Peyer's patch (tissue), 4 donors: ENCODE data around the gene FCER2. TPM values are rescaled to one million over a fixed set of nuclear protein-coding genes. Genes with fewer than 3 reads are reported as not detected.

Experiments
- DNase-seq, 3 donors: peaks; one replicate each; pipeline ENCODE4 v3.0.0-alpha.2; 2017 to 2019
- H3K27ac ChIP-seq, 4 donors: fragments of 200-600 bp; sonication (generic); one replicate each; pipeline ENCODE4 v1.5.1; 2016 to 2019
- H3K27me3 ChIP-seq, 2 donors: fragments of 200-600 bp; sonication (generic); one replicate each; pipeline ENCODE4 v1.5.1; 2019
- H3K36me3 ChIP-seq, 3 donors: fragments of 200-600 bp; sonication (generic); one replicate each; pipeline ENCODE4 v1.5.1; 2016 to 2019
- H3K4me1 ChIP-seq, 4 donors: fragments of 200-600 bp; sonication (generic); one replicate each; pipeline ENCODE4 v1.5.1; 2016 to 2019
- H3K4me3 ChIP-seq, 4 donors: fragments of 200-600 bp; sonication (generic); 1 replicate in 3 of 4; 2 replicates in 1 of 4; pipeline ENCODE4 v1.5.1; 2016 to 2019; ENCODE audit warnings: mild to moderate bottlenecking in 1 of 4
- H3K9me3 ChIP-seq, 4 donors: fragments of 200-600 bp; sonication (generic); one replicate each; pipeline ENCODE4 v1.5.1; 2016 to 2019; ENCODE audit warnings: mild to moderate bottlenecking in 1 of 4
- POLR2A ChIP-seq, 2 donors: fragments of 450-650 bp; IDR thresholded peaks; one replicate each; pipeline ENCODE4 v1.5.1; 2017; ENCODE audit warnings: antibody characterized with exemption in 2 of 2, mild to moderate bottlenecking in 2 of 2, moderate library complexity in 2 of 2
- total RNA-seq, 4 donors: library from RNA; depleted of rRNA; stranded (reverse); fragments of >200 nt; gene quantifications; one replicate each; pipeline ENCODE4 v1.1.0, GENCODE V29; 2016
- TF ChIP-seq, protein P1 (sequence below), 6 experiments: fragments of 450-650 bp in 4 of 6; fragments of 200-600 bp in 2 of 6; sonication (generic) in 1 of 6; IDR thresholded peaks; one replicate each; pipeline ENCODE4 v1.5.1; 2017 to 2019; ENCODE audit warnings: antibody characterized with exemption in 6 of 6, mild to moderate bottlenecking in 3 of 6, moderate library complexity in 1 of 6

The FCER2 gene
- total RNA-seq, 4 donors from 2014 or later, result 2.0 to 10.7 TPM; not detected in 2

DNA sequence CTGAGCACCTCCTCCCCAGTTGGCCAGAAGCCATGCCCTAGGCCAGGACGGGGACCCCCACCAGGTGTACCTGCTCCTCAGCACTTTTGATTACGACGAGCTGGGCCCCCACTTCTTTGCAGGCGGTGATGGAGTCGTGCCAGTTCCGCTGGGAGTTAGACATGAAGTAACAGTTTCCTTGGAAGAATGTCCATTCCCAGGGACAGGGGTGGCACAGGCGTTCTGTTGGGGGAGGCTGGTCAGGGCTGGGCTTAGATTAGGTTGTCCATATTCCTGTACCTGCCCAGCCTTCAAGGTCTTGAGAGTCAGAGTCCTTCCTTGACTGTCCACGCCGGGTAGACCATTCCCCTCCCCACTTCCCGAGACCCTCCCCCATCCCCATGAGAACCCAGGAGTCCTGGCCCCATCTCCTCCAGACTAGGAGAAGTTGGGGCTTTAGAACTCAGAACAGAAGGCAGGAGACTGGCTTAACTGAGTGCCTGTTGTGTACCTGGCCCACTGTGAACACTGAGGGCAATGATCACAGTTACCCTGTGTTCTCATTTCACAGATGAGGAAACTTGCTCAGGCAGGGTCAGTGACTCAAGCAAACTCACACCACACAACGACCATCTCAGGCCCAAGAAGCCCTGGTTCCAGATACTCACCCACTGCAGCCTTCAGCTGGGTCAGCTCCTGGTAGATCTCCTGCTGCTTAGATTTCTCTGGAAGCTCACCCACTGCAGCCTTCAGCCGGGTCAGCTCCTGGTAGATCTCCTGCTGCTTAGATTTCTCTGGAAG, 43.1 kb upstream of the FCER2 start:
- no peak overlapping the region for H3K27ac ChIP-seq

DNA sequence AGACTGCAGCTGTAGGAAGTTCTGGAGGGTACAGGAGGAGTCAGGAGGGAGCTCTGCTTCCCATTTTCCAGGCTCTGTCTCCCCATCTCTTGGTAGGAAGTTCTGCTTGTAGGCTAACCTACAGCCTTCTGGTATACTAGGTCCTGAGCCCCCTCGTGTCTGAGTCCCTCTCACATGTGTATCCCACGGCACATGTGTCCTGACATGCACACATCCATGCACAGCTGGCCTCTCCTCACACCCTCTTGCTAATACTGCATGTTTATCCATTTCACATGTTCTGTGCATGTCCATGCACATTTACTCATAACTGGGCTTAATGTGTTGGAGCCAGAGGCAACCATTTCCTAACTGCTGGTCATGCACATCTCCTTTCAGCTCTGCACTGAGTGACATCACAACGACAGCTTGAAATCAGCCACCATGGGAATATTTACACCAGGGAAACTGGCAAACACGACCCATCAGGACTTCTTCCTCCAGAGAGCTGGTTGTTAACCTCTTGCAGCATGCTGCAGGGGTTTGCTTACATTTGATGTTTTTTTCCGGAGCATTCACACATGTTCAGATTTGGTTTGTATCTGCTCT, 42.4 kb upstream of the FCER2 start:
- no peak for DNase-seq
- Histone ChIP-seq H3K27ac (no peak overlapping the region), H3K9me3 (no peaks in the 10 kb centered on the region), H3K4me3 (no peak overlapping the region), H3K4me1 (no peaks in the 10 kb centered on the region), H3K36me3 (no peaks in the 10 kb centered on the region), H3K27me3 (no peaks in the 10 kb centered on the region)
- TF ChIP-seq, protein P1, sequence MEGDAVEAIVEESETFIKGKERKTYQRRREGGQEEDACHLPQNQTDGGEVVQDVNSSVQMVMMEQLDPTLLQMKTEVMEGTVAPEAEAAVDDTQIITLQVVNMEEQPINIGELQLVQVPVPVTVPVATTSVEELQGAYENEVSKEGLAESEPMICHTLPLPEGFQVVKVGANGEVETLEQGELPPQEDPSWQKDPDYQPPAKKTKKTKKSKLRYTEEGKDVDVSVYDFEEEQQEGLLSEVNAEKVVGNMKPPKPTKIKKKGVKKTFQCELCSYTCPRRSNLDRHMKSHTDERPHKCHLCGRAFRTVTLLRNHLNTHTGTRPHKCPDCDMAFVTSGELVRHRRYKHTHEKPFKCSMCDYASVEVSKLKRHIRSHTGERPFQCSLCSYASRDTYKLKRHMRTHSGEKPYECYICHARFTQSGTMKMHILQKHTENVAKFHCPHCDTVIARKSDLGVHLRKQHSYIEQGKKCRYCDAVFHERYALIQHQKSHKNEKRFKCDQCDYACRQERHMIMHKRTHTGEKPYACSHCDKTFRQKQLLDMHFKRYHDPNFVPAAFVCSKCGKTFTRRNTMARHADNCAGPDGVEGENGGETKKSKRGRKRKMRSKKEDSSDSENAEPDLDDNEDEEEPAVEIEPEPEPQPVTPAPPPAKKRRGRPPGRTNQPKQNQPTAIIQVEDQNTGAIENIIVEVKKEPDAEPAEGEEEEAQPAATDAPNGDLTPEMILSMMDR (IDR thresholded peaks at IDR 0.05), result no peak
- TF ChIP-seq POLR2A (IDR thresholded peaks at IDR 0.05), result no peak

More for the DNA sequence above, 43.1 kb upstream of the FCER2 start:
- H3K27me3 ChIP-seq, result no peaks in the 10 kb centered on the region
- no peaks in the 10 kb centered on the region for H3K4me1 ChIP-seq
- TF ChIP-seq, protein P1 (IDR thresholded peaks at IDR 0.05), result no peak
- no peak for TF ChIP-seq POLR2A (IDR thresholded peaks at IDR 0.05)
- no peaks in the 10 kb centered on the region for H3K36me3 ChIP-seq
- DNase-seq, result no peak
- H3K9me3 ChIP-seq, result no peaks in the 10 kb centered on the region
- H3K4me3 ChIP-seq, result no peak overlapping the region

DNA sequence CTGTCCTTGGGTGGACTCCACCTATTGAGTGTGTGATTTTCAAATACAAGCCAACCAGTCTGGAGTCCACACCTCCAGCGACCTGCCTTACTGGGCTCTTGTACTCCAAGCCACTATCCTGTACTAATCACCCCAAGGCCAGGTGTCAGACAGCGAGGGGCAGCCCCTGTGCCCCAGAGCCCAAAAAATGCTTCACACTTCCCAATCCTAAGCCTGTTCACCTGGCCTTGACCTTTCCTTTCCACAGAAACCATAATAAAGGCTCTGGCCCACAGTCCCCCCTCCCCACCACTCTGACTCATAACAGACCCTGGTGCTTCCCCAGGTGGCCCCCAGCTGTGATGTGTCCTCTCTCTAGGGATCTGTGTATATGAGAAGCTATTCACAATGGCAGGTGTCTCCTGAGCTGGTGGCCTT, 41.5 kb upstream of the FCER2 start:
- H3K4me1 ChIP-seq, result no peaks in the 10 kb centered on the region
- H3K27me3 ChIP-seq, result no peaks in the 10 kb centered on the region
- no peaks in the 10 kb centered on the region for H3K36me3 ChIP-seq
- H3K27ac ChIP-seq, result no peak overlapping the region
- no peak overlapping the region for H3K4me3 ChIP-seq
- TF ChIP-seq, protein P1 (IDR thresholded peaks at IDR 0.05), result no peak
- no peak for TF ChIP-seq POLR2A (IDR thresholded peaks at IDR 0.05)
- no peaks in the 10 kb centered on the region for H3K9me3 ChIP-seq
- no peak for DNase-seq

DNA sequence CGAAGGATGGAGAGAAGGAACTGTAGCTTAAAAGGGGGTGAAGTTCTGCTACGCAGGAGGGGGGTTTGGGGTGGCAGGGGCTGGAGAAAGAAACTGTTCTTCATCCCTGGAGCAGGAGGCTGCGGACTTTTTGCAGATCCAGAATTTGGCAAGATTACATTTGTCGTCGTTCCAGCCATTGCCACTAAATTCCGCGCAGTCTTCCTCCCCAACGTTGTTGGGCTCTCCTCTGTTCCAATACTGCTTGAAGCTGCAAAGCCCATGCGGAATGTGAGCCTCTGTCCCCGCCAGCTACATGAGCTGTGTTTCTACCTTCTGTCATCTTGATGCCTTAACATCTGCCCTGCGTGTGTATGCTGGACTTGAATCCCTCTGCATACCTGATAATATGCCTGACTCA, 41.1 kb upstream of the FCER2 start:
- Histone ChIP-seq H3K9me3 (no peaks in the 10 kb centered on the region), H3K27me3 (no peaks in the 10 kb centered on the region), H3K4me1 (no peaks in the 10 kb centered on the region), H3K4me3 (no peak overlapping the region), H3K36me3 (no peaks in the 10 kb centered on the region), H3K27ac (no peak overlapping the region)
- DNase-seq, result no peak
- no peak for TF ChIP-seq POLR2A (IDR thresholded peaks at IDR 0.05)
- TF ChIP-seq, protein P1 (IDR thresholded peaks at IDR 0.05), result no peak

- Histone ChIP-seq H3K36me3 (no peaks in the 10 kb centered on the region), H3K9me3 (no peaks in the 10 kb centered on the region), H3K27ac (no peak overlapping the region), H3K4me1 (no peaks in the 10 kb centered on the region), H3K4me3 (no peak overlapping the region), H3K27me3 (no peaks in the 10 kb centered on the region)
- TF ChIP-seq, protein P1 (IDR thresholded peaks at IDR 0.05), result no peak
- TF ChIP-seq POLR2A (IDR thresholded peaks at IDR 0.05), result no peak
- DNase-seq, result no peak
These were observed 40.6 kb upstream of the FCER2 start for GRCh38 chr19:7742575-7742974.
